Eye (tissue), 1 donor: ENCODE results near the gene PROM2.
A peak's percentile ranks its signal among the peaks of the same experiment; 100 is the strongest.

Experiments used
- DNase-seq: peaks from one replicate; pipeline ENCODE4 v3.0.0-alpha.2; 2015

The PROM2 gene

GRCh38 chr2:95325590-95326432 is 51.6 kb downstream of the PROM2 start:
- DNase-seq = no peak

- DNase-seq = no peak
Measured at GRCh38 chr2:95326433-95327140, 52.3 kb downstream of the PROM2 start.

- DNase-seq = no peak
Measured at GRCh38 chr2:95327861-95328260, 53.6 kb downstream of the PROM2 start.

- DNase-seq = no peak
Measured at GRCh38 chr2:95328358-95329125, 54.3 kb downstream of the PROM2 start.

GRCh38 chr2:95329401-95329800 is 55.2 kb downstream of the PROM2 start:
- no peak for DNase-seq

GRCh38 chr2:95329891-95330793 is 55.9 kb downstream of the PROM2 start:
- no peak for DNase-seq

GRCh38 chr2:95330794-95331338 is 56.6 kb downstream of the PROM2 start:
- no peak for DNase-seq

- DNase-seq = no peak
Measured at GRCh38 chr2:95331606-95332005, 57.4 kb downstream of the PROM2 start.

GRCh38 chr2:95332036-95332435 is 57.8 kb downstream of the PROM2 start:
- no peak for DNase-seq

- no peak for DNase-seq
Measured at GRCh38 chr2:95333056-95333455, 58.8 kb downstream of the PROM2 start.

- DNase-seq = peak; percentile 64
Measured at GRCh38 chr2:95333888-95334338, 59.7 kb downstream of the PROM2 start.

- DNase-seq = no peak
Measured at GRCh38 chr2:95334916-95335641, 60.8 kb downstream of the PROM2 start.

GRCh38 chr2:95336406-95336805 is 62.2 kb downstream of the PROM2 start:
- no peak for DNase-seq

- no peak for DNase-seq
Measured at GRCh38 chr2:95337829-95338228, 63.6 kb downstream of the PROM2 start.
